ENCODE measurements around the gene GCFC2. TPM values are rescaled to one million over a fixed set of nuclear protein-coding genes. Genes with fewer than 3 reads are reported as not detected.

GCFC2 gene
- total RNA-seq, 4 donors from 2014 or later: 39.2 to 48.1 (median 43.7) TPM

DNA sequence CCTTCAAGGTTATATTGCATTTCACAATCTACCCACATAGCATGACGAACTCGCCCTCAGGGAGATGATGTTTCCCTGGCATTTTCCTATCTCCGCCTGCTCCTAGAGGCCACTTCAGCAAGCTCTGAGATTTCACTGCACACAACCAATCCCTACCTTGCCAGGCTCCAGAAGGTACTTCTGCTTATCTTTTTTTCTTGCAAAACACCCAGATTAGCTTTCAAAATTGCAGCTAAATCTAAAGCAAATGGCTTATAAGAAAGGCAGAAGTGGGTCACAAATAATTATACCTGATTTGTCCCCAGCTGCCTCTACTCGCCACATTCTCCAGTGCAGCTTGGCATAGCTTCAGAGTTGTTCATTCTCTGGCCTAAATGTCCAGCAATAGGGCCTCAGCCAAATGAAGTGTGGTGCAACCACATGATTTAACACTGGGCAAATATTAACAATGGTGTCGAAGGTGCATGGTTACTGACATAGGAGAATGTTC, 96.5 kb downstream of the GCFC2 start:
- ATAC-seq: no peak
- intact Hi-C loops (cut with DNase I; ENCODE audit: low total_unique reads) (no loop called here), in situ Hi-C loops (cut with MboI; ENCODE audit: low sequenced_read_pairs in 4 of 4) (loop anchor here in 3 of 4 donors (25.0 kb wide), 3 partner anchors 152 to 927 kb away; no protein-coding TSS in a partner anchor)

DNA sequence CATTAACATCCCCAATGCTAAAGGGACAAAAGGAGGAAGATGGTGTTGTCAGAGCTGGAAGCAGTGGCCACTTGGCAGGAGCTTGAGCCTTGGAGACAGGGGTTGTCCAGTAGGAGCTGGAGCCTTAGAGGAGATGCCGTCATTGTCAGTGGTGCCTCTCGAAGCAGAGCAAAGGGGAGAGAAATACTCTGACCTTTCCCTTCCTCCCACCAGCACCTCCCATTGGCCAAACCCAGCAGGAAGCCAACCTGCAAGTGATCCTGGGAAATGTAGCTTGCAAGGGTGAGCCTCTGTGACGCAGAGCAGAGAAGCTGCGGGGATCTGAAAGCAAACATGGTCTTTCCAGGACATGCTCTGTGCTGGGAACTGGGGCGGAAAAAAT, 97.9 kb downstream of the GCFC2 start:
- intact Hi-C loops (cut with DNase I; ENCODE audit: low total_unique reads): no loop called here
- no peak for ATAC-seq

More for the DNA sequence above, 96.5 kb downstream of the GCFC2 start:
- Histone ChIP-seq H3K9me3 (no peaks in the 10 kb centered on the region), H3K27ac (no peak overlapping the region), H3K36me3 (no peaks in the 10 kb centered on the region), H3K4me3 (no peak overlapping the region), H3K4me1 (no peaks in the 10 kb centered on the region), H3K27me3 (no peaks in the 10 kb centered on the region)
- TF ChIP-seq POLR2A (IDR thresholded peaks at IDR 0.05): no peak
- TF ChIP-seq, protein P1, sequence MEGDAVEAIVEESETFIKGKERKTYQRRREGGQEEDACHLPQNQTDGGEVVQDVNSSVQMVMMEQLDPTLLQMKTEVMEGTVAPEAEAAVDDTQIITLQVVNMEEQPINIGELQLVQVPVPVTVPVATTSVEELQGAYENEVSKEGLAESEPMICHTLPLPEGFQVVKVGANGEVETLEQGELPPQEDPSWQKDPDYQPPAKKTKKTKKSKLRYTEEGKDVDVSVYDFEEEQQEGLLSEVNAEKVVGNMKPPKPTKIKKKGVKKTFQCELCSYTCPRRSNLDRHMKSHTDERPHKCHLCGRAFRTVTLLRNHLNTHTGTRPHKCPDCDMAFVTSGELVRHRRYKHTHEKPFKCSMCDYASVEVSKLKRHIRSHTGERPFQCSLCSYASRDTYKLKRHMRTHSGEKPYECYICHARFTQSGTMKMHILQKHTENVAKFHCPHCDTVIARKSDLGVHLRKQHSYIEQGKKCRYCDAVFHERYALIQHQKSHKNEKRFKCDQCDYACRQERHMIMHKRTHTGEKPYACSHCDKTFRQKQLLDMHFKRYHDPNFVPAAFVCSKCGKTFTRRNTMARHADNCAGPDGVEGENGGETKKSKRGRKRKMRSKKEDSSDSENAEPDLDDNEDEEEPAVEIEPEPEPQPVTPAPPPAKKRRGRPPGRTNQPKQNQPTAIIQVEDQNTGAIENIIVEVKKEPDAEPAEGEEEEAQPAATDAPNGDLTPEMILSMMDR (IDR thresholded peaks at IDR 0.05 in 4 of 5, conservative IDR thresholded peaks at IDR 0.05 in 1 of 5): no peak
- no peak for DNase-seq

More for the DNA sequence above, 97.9 kb downstream of the GCFC2 start:
- DNase-seq: no peak
- Histone ChIP-seq H3K4me1 (peaks cover 0 to 6% of the 10 kb centered on the region in 2 donors), H3K36me3 (no peaks in the 10 kb centered on the region), H3K27me3 (peaks cover 1 to 11% (median 2%) of the 10 kb centered on the region in 3 donors), H3K4me3 (no peak overlapping the region), H3K9me3 (no peaks in the 10 kb centered on the region), H3K27ac (no peak overlapping the region)
- TF ChIP-seq, protein P1 (IDR thresholded peaks at IDR 0.05 in 4 of 5, conservative IDR thresholded peaks at IDR 0.05 in 1 of 5): no peak
- no peak for TF ChIP-seq POLR2A (IDR thresholded peaks at IDR 0.05)
- in situ Hi-C loops (cut with MboI; ENCODE audit: low sequenced_read_pairs in 4 of 4): loop anchor here in 3 of 4 donors (25.0 kb wide), 3 partner anchors 151 to 926 kb away; no protein-coding TSS in a partner anchor

Other genes starting within 250 kb of the GCFC2 start
- gene EVA1A, start 150.0 kb downstream of the GCFC2 start, total RNA-seq: 1 to 10 TPM in 2 of 4 donors, under 1 TPM in 2; 0.16 to 2.4 (median 0.82) TPM
- gene MRPL19, start 64.1 kb downstream of the GCFC2 start, total RNA-seq: 10 to 100 TPM; 25.4 to 95.3 (median 69.8) TPM

Measured in gastrocnemius medialis (tissue), 4 donors.